Measurements from ENCODE around the gene ZMYND8.
"Not testable (repeated sequence)": the region's sequence is repeated elsewhere in the genome, so short reads cannot be mapped to it uniquely, and the experiment has no call there.

Gene ZMYND8

DNA sequence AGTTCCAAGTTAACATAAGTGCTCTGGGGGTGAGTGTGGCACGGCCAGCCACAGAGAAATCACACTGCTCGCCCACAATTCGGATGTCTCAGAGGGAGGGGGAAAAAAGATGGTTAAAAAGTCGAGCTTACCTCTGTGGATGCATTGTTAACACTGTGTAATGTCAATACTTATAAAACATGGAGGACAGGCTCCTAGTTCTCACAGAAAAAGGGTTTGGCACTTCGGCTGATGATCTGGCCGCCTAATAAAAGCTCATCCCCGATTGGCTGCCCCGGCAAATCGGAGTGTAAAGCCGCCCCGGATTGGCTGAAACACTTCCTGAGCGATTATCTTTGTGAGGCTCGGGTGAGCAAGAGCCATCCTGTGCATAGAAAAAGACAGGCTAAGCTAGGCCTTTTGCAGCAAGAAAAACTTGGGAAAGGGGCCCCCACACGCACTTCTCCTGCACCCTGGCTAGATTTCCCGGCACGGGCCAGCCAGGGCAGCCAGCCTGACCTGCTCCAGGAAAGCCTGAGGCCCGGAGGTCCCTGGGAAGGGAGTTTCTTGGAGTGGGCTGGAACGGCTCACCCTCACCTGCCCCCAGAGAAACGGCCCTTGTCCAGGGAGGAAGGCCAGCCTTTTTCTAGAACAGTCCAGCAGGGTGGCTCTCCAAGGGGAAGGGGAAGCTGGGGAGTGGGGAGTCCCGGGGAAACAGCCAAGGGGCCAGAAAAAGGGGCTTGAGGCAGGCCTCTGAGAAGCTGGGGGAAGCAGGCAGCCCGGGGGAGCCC is at the start of gene ZMYND8:
Gene ZMYND8 (minus strand): TSS at position 174 of the 770 bp plus-strand sequence. CDS start 29 bp downstream, at position 145.
- peak; percentile 91 for DNase-seq

DNA sequence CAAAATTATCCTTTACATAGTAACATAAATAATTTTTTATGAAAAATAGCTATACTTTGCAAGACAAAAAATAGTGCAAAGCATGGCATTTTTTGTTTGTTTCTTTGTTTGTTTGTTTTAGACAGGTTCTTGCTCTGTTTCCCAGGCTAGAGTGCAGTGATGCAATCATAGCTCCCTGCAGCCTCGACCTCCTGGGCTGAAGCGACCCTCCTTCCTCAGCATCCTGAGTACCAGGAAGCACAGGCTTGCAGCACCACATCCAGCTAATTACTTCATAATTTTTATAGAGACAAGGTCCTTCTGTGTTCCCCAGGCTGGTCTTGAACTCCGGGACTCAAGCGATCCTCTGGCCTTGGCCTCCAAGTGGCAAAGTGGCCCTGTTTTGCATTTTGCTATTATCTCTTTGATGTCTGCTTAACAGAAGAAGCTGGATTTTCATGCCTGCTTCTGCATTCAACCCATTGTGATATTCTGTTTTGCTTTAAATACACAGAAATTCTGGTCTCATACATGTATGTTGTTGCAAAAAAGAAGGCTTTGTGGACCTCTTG is 49.4 kb upstream of the ZMYND8 start:
- DNase-seq, result no peak

DNA sequence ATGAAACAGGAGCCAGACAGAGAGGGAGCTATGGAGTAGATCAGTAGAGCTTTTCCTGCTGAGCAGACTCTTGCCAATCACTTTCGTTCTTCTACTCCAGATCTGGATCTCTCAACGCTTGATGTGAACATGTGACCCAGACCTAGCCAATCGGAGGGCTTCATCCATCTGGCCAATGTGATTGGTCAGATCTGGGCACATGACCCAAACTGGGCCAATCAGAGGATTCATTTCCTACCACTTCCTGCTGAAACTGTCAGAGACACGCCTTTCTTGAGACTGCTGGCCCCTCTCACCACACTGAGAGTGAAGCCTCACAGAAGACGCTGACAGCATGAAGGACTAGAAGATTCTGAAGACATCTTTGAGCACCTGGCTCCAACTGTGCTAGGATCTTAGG is 44.2 kb upstream of the ZMYND8 start:
- no peak for DNase-seq

DNA sequence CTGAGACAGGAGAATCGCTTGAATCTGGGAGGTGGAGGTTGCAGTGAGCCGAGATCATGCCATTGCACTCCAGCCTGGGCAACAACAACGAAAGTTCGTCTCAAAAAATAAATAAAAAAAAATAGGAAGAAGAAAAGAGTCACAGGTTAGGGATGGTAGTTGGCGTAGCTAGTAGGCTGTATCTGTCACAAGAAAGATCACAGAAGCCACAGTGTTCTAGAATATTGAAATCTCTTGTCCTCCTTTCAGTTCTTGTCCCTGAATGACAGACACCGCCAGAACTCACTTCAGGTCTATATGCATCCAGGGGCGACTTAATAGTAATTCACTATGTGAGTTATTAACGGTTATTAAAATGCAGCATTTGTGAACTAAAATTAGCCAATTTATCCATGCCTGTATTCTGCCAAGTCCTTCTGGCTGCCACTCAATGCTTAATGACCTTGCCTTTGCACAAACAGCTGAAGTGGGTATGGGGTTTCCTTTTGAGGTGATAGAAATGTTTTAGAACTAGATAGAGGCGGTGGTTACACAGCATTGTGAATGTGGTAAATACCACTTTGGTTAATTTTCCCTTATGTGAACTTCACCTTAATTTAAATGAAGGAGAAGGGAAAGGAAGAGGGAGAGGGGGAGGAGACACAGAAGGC is 41.3 kb upstream of the ZMYND8 start:
- no peak for DNase-seq

DNA sequence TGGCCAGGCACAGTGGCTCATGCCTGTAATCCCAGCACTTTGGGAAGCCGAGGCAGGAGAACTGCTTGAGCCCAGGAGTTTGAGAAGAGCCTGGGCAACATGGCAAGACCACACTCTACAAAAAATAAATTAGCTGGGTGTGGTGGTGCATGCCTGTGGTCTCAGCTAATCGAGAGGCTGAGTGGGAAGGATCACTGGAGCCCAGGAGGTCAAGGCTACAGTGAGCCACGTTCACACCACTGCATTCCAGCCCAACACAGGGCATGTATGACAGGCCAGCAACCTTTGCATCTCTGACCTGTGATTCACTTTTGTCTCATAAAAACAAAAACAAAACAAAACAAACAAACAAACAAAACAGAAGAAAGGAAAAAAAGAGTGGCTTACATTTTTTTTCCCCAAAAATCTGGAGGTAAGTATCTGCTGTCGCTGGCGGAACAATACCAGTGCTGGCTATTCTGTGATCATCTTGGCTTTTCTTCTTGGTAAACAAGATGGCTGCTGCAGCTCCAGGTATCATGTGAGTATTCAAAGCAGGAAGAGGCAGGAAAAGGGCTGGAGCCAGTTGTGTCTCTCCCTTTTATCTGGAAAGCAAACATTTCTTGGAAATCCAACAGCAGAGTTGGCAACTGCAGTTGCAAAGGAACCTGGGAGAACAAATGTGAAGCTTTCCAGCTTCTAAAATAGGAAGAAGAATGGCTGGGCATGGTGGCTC is 40.4 kb upstream of the ZMYND8 start:
- no peak for DNase-seq

DNA sequence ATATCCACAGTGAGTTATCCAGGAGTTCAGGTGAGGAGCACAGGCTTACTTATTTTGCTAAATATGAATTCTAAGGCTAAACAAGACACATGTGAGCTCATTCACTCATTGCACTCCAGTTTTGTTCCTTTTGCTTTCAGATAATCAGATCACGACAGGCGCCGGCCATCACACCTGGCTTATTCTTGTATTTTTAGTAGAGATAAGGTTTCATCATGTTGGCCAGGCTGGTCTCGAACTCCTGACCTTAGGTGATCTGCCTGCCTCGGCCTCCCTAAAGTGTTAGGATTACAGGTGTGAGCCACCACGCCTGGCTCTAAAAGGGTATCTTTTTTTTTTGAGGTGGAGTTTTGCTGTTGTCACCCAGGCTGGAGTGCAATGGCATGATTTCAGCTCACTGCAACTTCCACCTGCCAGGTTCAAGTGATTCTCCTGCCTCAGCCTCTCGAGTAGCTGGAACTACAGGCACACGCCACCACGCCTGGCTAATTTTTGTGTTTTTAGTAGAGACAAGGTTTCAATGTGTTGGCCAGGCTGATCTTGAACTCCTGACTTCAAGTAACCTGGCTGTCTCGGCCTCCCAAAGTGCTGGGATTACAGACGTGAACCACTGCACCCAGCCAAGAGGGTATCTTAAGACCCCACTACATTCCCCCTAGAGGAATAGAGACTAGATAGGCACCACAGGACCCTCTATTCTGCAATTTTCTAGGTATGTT is 37.5 kb upstream of the ZMYND8 start:
- not testable (repeated sequence) for DNase-seq

DNA sequence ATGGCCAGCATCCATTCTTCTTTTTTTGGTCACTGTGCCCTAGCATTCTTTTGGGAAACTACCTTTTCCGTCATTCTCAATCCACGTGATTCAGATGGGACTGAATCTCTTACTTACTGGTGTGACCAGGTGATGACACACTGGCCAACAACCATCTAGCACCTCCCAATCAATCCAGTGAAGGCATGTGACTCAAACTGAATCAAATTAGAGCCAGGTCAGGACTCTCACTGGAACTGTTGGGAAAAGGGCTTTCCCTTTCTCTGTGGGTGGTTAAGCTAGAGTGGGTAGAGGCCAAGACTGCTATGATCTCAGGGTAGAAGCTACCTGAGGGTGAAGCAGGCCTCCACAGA is 36.2 kb upstream of the ZMYND8 start:
- DNase-seq, result no peak

DNA sequence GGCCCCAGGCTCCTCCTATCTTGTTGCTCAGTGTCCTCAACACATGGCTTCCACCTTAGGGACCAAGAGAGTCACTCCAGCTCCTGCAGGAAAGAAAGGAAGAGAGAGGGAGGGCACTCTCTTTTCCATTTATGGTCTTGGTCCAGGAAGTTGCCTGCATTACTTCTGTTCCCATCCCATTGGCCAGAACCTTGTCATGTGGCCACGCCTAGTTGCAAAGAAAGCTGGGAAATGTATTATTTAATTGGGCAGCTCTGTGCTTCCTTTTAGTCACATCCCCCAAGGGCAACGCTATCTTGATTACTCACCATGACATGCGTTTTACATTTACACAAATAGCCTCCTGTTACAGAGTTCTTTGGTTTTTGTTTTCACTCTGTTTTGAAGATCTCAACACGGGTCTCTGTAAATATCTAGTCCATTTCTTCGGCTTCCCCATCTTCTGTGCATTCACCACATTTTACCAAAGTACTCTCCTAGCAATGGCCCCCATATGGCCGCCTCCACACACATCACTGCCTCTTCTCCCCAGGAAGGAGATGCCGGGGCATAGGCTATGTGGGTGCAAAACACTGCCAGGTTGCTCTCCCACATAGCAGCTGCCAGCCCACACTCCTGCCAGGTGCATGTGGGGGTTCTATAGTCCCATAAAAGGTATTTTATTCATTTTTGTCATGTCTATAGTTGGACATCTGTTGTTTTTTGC is 35.7 kb upstream of the ZMYND8 start:
- DNase-seq, result no peak

DNA sequence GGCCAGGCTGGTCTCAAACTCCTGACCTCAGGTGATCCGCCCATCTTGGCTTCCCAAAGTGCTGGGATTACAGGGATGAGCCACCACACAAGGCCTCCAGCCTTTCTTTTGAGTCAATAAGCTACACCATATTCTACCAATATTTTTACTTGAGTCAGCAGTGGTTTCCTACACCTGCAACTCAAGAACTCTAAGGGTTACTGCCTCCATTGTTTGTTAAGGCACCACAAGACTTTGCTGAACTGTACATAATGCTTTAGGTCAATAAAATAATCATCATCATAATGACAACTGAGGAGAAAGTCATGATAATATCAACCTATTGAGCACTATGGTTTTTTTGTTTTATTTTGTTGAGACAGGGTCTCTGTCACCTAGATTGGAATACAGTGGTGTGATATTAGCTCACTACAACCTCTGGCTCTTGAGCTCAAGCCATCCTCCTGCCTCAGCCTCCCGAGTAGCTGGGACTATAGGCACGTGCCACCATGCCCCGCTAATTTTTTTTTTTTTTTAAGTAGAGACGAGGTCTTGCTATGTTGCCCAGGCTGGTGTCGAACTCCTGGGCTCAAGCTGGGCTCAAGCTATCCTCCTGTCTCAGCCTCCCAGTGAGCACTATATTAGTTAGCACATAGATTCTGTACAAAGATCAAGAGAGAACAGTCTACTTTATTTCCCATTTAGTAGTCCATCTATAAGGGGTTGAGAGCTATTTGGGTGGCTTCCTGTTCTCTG is 34.9 kb upstream of the ZMYND8 start:
- DNase-seq, result no peak

DNA sequence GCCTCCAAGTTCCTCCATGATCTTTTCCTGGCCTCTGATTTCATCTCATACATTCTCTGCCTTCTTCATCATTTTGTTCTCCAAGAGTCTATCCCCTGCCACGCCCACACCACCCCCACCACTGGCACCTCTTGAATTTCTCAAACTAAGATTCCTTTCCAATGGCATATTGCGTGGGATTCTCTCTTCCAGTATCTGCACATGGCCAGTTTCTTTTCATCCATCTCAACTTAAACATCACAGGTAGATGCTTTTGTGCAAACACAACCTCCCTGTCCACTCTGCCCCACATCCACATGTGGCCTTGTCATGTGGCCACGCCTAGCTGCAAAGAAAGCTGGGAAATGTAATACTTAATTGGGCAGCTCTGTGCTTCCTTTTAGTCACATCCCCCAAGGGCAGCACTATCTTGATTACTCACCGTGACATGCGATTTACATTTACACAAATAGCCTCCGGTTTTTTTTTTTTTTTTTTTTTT is 33.4 kb upstream of the ZMYND8 start:
- no peak for DNase-seq

DNA sequence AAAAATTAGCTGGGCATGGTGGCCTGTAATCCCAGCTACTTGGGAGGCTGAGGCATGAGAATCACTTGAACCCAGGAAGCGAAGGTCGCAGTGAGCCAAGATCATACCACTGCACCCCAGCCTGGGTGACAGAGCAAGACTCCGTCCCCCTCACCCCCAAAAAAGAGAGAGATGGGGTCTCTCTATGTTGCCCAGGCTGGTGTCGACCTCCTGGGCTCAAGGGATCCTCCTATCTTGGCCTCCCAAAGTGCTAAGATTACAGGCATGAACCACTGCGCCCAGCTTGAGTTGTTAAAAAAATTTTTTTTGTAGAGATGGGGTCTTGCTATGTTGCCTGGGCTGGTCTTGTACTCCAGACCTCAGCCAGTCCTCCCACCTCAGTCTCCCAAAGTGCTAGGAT is 29.5 kb upstream of the ZMYND8 start:
- not testable (repeated sequence) for DNase-seq

DNA sequence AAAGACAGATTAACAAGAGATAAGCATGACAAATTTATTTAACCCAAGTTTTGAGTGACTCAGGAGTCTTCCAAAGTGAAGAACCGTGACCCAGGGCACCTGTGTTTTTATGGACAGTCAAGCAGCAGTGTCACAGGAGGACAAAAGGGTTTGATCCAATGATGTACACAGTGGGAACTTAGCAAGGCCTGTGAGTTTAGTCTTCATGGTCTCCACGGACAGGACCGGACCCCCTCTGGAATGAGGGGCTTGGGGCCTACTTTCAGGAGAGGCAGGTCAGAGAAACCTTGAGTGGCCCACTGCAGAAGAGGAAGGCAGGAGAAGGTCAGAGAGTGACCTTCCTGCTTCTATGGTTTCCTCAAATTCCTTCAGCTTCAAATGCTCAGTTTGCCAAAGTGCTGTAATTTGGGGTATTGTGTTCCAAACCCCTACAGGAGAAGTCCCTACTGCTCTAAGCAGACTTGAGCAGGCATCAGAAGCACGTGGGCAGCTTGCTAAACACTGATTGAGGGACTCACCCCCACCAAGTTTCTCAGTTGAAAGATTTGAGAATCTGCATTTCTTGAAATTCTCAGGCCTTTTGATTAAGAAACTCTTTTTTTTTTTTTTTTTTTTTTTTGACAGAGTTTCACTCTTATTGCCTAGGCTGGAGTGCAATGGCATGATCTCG is 26.4 kb upstream of the ZMYND8 start:
- DNase-seq, result no peak

DNA sequence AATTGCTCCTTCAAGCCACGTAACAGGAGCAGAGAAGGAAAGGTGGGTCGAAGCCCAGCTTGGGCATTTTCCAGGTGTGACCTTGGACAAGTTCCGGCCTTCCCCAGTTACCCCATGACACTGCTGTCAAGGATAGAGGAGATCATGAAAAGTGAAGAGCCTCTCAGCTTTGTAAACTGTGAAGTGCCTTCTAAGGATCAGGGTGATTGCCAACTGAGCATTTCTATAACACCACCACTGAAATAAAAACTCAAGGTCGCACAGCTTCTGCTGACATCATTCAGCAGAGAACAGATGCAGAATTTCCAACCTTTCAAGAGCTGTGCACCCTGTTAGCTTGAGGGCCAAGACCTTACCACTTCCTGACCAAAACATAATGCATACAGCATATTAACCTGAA is 24.0 kb upstream of the ZMYND8 start:
- no peak for DNase-seq

DNA sequence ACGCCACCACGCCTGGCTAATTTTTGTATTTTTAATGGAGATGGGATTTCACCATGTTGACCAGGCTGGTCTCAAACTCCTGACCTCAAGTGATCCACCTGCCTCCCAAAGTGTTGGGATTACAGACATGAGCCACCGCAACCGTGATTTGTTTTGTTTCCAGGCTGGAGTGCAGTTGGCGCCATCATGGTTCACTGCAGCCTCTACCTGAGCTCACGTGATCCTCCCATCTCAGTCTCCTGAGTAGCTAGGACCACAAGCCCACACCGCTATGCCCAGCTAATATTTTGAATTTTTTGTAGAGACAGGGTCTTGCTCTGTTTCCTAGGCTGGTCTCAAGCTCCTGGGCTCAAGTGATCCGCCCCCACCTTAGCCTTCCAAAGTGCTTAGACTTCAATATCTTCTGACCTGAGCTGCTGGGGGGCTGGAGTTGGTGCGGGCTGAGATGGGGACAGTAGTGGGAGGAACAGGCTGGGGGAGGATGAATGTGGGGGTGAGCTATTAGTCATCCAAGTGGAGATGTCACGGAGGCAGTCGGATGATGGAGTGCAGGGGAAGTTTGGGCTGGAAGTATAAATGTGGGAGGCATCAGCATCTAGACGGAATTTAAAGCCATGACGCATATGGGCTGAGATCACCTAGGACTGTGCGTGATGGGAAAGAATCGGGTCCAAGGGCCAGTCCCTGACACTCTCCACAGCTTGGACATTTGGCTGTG is 23.1 kb upstream of the ZMYND8 start:
- DNase-seq, result no peak

DNA sequence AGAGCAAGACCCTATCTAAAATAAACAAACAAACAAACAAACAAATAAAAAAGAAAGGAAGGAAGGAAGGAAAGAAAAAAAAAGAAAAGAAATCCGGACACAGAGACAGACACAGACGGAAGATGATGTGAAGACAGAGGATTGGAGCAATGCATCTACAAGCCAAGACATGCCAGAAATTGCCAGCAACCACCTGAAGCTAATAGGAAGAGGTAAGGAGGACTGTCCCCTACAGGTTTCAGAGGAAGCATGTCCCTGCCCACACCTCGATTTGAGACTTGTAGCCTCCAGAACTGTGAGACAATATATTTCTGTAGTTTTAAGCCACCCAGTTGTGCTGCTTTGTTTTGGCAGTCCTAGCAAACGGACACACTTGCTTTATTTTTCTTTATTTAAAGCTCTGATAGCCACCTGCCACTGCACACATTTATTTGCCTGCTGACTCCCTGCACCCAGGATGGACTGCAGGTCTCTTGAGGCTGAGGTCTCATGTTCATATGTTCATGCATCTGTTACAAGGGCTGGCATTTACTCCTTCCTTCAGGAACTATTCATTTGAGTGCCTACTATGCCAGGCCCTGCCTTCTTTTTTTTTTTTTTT is 20.7 kb upstream of the ZMYND8 start:
- DNase-seq, result no peak

DNA sequence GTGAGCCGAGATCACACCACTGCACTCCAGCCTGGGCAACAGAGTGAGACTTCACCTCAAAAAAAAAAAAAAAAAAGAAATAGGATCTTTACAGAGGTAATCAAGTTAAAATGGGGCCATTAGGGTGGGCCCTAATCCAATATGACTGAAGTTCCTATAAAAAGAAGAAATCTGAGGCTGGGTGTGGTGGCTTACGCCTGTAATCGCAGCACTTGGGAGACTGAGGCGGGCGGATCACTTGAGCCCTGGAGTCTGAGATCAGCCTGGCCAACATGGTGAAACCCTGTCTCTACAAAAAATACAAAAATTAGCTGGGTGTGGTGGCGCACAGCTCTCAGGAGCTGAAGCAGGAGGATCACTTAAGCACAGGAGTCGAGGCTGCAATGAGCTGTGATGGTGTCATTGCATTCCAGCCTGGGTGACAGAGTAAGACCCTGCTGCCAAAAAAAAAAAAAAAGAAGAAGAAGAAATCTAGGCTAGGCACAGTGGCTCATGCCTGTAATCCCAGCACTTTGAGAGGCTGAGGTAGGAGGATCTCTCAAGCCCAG is 19.7 kb upstream of the ZMYND8 start:
- not testable (repeated sequence) for DNase-seq

DNA sequence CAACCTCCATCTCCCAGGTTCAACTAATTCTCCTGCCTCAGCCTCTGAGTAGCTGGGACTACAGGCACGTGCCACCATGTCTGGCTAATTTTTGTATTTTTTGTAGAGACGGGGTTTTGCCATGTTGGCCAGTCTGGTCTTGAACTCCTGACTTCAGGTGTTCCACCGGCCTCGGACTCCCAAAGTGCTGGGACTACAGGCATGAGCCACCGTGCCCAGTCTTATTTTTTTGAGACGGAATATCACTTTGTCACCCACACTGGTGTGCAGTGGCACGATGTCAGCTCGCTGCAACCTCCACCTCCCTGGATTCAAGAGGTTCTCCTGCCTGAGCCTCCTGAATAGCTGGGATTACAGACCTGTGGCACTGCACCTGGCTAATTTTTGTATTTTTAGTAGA is 17.6 kb upstream of the ZMYND8 start:
- not testable (repeated sequence) for DNase-seq

DNA sequence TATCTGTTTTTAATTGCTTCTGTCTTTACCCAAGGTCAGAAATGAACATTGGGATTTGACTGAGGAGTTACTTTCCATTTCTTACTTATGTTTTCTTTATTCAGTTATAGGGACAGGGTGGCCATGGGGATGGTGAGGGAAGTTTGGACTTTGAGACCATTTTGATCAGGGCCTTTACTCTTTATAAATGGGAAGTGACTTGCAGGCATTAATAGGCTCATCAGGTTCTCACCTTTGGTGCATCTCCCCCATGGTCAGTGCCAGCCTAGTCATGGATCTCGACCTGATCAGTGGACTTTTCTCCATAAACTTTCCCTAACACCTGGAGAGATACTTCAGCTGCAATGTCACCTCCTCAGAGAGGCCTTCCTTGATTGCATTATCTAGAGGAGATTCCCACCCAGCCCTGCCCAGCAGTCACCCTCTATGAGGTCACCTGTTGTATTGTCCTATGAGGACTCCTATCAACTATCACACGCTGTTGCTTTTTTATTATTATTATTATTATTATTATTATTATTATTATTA is 16.8 kb upstream of the ZMYND8 start:
- DNase-seq, result no peak

Data from NCI-H1694 (cell line).